Activated T-cell treated with anti-CD3 and anti-CD28 coated beads for 48 hours (primary cell): ENCODE data around the gene LPAR4.
"Not testable (repeated sequence)": the region's sequence is repeated elsewhere in the genome, so short reads cannot be mapped to it uniquely, and the experiment has no call there.

ENCODE experiments used
- DNase-seq: peaks from one replicate; pipeline ENCODE4 v3.0.0-alpha.2; 2020; ENCODE audit warnings: low read depth

LPAR4 gene, protein sequence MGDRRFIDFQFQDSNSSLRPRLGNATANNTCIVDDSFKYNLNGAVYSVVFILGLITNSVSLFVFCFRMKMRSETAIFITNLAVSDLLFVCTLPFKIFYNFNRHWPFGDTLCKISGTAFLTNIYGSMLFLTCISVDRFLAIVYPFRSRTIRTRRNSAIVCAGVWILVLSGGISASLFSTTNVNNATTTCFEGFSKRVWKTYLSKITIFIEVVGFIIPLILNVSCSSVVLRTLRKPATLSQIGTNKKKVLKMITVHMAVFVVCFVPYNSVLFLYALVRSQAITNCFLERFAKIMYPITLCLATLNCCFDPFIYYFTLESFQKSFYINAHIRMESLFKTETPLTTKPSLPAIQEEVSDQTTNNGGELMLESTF

DNA sequence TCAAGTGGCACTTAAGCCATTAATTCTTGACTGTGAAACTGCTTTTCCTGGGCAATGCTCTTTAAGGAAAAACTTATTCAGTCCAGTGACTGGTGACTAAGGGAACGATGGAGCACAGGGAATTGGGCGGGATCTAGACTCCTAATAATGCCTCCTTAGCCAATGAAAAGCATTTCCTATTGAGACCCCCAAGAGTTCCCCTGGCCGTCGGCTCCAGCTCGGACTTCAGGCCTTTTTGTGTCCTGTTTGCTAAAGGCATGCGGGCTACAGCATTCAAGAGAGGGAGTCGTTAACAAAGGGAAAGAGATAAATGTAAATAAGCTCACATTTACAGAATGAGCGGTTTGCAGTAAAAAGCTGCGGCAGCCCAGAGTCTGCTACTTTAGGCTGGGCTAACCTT is at the start of gene LPAR4:
LPAR4 (plus strand) TSS at position 232 of the 400 bp plus-strand sequence. CDS start 7,150 bp downstream, outside the sequence.
- DNase-seq: no peak

DNA sequence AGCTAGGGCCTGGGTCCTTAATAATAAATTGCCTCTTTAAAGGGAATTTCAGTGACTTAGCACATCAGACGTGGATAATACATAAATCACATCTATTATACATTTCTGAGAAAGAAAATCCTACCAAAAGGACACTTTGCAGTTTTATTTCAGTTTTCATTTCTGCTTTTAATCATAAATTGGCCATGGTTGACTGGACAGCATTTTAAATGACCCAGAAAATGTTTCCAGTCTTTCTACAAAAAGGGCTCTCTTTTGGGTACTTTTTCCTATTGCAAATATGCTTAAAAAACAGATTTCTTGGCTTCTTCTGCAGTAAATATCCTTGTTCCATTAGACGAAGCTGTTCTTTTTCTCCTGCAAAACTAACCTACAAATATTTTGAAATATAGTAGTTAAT is 41.4 kb upstream of the LPAR4 start:
- DNase-seq: no peak

DNA sequence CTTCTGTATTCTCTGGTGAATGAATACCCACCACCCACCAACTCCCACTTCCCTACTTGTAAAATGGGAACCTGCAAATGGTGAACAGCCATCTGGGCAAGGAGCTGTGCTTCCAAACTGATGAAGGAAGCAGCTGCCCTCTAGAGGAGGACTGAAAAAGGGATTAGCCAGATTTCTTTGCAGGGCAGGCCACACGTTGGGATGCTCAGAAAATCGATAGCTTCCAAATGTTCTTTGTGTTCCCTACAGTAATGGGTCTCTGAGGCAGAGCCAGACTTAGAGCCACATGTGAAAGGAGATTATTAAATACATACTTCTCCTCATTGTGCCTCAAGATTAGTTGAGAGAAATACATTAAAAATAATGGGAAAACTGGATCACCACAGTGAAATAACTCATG is 39.3 kb upstream of the LPAR4 start:
- no peak for DNase-seq

DNA sequence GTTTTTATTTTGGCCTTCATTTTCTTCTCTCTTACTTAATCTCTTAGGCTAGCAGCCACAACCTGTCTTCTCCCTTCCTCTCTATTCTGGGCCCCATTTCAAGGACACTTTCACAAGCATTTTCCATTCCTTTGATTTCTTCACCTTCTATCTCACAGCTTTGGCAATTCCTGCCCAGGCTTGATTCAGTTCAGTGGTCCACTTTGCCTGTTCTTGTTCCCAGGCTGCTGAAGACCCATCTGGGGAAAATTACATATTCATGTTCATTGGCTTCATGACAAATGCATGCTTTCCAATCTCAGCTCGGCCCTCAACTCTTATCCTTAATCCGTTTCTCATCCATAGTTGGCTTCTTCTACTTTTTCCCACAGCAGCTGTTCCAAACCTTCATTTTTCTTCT is 38.7 kb upstream of the LPAR4 start:
- no peak for DNase-seq

DNA sequence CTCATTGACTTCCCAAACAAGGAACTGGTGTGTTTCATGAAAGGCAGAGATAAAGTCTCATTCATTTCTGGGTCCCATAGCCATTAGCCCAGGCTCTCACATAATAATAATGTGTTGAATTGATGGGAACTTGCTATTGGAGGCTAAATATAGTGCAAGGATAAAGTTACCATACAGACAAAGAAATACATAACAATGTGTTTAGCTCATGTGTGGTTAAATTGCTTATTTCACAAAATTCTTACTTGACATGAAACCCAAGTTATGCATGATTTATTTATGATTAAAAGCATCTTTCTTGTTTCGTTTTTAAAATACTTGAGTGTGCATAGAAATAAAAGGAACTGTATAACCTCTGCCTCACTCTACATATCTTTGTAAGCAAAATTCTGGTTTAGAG is 37.3 kb upstream of the LPAR4 start:
- DNase-seq: no peak

DNA sequence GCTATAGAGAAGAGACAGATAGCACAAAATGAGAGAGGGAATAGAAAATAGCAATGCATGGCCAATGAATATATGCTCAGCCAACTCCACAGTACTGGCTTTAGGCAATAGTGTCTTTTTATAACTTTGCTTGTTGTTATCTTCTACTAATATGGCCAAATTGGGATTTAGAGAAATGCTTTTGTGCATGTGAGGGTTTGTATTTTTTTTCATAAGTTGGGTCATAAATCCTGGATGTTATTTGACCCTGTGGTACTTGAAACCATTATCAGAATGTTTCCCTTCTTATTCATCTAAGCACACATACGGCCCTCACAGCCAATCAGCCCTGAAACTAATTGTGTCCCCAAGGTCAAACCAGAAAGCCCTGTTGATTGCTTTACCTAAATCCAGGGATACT is 35.2 kb upstream of the LPAR4 start:
- no peak for DNase-seq

DNA sequence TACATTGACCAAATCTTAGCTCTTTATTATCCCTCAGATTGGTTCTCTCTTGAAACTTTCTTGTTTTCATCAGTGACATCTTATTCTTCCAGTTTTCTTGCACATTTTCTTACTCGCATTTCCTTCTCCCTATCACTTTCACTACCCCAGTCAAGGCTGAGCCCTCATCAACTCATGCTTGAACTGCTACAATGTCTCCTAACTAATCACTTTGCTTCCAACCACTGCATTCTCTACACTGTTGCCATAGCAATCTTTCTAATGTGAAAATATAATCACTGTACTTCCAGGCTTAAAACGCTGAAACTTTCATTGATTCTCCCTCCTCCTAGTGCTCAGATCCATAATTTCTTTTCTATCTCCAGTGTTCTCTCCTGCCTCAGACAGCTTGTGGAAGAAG is 22.2 kb upstream of the LPAR4 start:
- no peak for DNase-seq

DNA sequence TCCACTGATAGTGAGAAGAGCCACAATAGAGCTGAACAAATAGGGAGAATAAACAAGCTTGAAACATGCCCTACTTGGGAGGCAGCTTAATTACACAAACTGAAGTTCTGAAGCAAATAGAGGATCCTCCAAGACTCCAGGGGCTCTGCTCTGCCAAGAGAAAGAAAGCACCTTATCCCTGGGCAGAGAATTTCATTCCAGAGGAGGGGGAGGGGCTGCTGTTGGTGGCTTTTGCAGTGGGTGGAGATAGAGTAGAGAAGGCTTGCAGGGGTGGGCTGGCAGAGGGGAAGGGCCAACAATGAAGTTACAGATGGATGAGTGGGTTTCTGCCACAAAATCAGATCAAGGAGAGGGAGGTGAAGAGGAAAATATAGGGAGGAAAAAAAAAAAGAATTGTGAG is 1.0 kb upstream of the LPAR4 start:
- no peak for DNase-seq

DNA sequence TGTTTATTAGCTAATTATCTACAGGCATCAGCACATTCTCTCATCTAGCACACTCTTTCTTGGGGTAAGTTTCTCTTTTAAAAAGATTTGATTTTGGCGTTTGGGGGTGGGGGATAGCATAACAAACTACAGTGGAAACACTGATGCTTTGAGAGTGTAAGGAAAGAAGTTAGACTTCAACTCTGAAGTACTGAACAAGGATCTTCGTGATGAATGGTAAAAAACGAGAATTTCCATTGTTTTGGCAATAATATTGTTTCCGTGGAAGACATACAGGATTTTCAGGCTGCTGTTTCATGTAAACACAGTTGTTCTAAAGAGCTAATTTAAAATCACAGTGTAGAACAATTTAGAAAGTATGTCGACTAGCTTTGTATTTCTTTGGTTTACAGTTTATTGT is 451 bp downstream of the LPAR4 start:
- no peak for DNase-seq

DNA sequence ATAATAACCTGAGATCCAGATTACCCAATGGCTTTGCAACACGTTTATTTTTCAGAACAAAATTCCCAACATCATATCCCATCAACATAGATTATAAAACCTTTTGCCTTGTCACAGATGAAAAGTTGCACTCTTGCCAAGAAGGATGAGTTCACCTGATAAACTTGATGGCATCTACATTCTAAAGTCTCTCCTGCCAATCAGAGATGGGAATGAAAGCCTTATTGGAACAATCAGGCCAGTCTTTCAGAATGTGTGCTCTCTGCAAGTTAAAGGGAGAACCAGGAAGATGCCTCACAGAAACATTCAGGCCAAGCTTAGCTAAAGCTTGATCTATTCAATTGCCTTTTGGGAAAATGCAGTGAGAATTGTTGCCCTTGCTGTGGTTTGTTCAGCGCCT is 1.3 kb downstream of the LPAR4 start:
- no peak for DNase-seq

DNA sequence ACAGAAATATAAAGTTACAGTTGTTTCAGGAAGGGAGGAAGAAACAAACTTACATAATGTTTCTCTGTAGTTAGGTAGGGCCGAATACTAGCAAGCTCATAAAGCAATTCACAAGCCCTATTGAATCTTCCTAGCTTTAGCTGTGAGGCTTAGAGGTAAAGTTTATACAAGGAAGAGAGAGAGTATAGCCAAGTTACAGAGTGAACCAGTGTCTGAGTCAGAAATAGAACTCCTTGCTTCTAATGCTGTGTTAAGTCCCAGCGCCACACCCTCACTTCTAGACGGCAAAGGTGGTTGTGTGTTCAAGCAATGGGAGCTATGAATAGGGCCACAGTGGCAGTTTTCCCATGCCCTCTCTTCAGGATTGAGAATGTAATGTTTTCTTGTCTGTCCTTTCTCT is 6.1 kb downstream of the LPAR4 start:
- DNase-seq: no peak

DNA sequence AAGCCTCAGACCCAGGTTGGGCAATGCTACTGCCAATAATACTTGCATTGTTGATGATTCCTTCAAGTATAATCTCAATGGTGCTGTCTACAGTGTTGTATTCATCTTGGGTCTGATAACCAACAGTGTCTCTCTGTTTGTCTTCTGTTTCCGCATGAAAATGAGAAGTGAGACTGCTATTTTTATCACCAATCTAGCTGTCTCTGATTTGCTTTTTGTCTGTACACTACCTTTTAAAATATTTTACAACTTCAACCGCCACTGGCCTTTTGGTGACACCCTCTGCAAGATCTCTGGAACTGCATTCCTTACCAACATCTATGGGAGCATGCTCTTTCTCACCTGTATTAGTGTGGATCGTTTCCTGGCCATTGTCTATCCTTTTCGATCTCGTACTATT is 7.4 kb downstream of the LPAR4 start:
- no peak for DNase-seq

DNA sequence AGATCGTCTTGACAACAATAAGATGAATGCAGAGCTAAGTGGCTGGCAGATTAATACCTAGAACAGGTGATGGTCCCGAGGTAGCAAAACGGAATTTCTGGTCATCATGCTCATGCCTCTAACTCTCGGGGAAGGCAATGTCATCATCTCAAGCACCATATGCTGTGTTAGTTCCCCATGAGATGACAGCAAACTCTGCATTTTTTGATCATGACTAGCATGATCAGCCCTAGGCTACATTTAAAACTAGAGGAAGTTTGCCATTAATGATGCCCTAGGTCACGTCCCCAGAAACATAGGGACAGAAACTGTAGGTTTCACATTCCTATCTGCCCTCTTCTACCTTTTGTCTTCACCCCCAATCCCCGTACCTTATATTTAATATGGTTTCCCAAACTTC is 11.6 kb downstream of the LPAR4 start:
- DNase-seq: no peak

DNA sequence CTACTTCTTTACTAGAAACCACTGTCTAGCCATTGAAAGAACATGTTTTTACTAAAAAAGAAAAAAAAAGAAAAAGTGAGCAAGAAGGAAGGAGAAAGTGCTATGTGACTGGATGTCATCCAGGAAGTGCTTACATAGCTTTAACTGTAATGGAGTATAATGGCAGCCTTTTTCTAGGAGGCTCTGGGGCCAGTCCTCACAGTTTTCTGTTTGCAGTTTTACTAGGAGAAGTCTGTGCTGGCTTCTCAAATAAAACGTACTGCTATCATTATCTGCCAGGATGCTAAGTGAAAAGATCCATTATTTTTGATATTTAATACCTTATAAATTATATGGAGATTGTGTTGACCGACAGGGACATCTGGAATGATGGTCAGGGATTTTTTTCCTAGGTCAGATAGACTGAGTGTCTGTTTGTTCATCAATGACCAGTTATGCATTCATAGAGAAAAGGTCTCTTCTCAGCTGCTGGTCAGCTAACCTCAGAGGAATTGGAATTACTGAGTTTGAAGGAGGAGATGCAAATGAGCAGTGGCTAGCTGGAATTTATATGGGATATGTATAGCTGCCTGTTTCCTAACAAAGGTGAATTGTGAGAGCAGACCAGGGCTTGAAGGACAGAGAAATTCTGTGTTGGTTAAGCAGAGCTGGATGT is 21.7 kb downstream of the LPAR4 start:
- DNase-seq: no peak

DNA sequence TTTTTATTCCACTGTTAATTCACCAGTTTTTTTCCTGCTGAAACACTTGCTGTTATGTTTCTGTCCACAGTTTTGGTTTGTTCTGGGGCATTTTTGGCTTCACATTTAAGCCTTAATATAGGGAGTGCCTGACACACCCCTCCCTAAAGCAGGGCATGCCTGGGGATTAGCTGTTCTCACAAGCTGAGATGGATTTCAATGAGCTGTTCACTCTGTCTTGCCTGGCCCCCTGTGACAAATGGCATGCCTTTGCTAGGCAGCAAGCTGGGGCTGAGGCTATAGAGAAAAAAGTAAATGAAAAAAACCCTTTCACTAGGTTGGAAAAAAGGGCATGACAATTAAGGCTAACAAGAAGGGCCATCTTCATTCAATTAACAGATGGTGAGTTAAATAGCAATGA is 22.4 kb downstream of the LPAR4 start:
- no peak for DNase-seq

DNA sequence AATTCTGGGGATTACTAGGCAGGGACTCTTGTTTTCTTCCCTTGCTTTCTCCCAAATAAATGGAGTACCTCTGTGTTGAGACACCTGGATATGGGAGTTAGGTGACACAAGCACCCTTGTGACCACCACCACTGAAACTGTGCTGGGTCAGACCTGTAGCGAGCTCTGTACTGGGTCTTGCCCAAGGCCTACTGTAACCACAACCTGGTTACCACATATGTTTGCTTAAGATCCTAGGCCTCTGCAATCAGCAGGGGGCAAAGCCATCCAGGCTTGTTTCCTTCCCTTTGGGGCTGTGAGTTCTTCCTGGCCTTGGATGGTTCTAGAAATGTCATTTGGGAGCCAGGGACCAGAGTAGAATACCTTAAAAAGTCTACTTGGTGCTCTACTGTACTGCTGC is 49.4 kb downstream of the LPAR4 start:
- DNase-seq: no peak

DNA sequence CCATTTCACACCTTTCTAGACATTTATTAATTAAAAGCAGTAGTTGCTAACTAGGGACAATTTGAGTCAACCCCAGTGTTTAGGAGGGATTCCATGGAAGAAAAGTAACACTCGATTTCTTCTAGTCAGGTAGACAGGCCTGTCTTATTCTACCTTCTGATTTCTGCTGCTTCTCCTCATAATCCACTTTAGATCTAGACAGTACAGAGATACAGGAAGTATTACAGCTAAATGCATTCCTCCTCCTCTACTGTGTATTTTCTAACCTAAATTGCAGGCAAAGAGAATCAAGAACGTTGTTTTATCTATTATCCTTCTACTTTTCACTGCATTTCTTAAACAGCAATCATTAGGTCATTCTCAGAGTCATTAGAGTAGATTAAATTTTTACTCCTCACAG is 52.6 kb downstream of the LPAR4 start:
- DNase-seq: no peak

DNA sequence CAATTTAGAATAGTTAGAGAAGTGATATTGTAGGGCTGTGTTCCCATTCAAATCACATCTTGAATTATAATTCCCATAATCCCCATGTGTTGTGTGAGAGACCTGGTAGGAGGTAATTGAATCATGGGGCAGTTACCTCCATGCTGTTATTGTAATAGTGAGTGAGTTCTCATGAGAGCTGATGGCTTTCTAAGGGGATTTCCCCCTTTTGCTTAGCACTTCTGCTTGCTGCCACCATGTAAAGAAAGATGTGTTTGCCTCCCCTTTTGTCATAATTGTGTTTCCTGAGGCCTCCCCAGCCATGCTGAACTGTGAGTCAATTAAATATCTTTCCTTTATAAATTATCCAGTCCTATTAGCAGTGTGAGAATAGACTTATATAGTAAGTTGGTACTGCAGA is 53.2 kb downstream of the LPAR4 start:
- DNase-seq: no peak

DNA sequence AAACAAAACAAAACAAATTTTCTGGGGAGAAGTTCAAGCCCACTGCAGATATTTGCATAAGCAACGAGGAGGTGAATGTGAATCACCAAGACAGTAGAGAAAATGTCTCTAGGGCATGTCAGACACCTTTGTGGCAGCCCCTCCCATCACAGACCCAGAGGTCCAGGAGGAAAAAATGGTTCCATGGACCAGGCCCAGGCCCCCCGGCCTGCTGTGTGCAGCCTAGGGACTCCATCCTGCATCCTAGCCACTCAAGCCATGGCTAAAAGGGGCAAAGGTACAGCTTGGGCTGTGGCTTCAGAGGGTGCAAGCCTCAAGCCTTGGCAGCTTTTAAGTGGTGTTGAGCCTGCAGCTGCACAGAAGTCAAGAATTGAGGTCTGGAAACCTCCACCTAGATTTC is 54.0 kb downstream of the LPAR4 start:
- no peak for DNase-seq

DNA sequence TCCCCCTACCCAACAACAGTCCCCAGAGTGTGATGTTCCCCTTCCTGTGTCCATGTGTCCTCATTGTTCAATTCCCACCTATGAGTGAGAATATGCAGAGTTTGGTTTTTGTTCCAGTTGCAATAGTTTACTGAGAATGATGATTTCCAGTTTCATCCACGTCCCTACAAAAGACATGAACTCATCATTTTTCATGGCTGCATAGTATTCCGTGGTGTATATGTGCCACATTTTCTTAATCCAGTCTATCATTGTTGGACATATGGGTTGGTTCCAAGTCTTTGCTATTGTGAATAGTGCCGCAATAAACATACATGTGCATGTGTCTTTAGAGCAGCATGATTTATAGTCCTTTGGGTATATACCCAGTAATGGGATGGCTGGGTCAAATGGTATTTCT is 55.0 kb downstream of the LPAR4 start:
- DNase-seq: not testable (repeated sequence)
